Testis (tissue), 3 donors: ENCODE data around the gene ALG1. TPM values are rescaled to one million over a fixed set of nuclear protein-coding genes. Genes with fewer than 3 reads are reported as not detected.

Source experiments
- DNase-seq: peaks from one replicate; pipeline ENCODE4 v3.0.0-alpha.2; 2019
- H3K27ac ChIP-seq, 2 donors: fragments of 200-600 bp; sonication (generic); one replicate each; pipeline ENCODE4 v1.5.1; 2019
- H3K27me3 ChIP-seq: fragments of 200-600 bp; sonication (generic); one replicate; pipeline ENCODE4 v1.5.1; 2019
- H3K36me3 ChIP-seq: fragments of 200-600 bp; sonication (generic); one replicate; pipeline ENCODE4 v1.5.1; 2017; ENCODE audit warnings: low read depth; ENCODE audit errors: missing control alignments
- H3K4me1 ChIP-seq: fragments of 200-600 bp; sonication (generic); one replicate; pipeline ENCODE4 v1.5.1; 2019
- H3K4me3 ChIP-seq, 2 donors: fragments of 200-600 bp; sonication (generic); one replicate each; pipeline ENCODE4 v1.5.1; 2017 to 2019
- H3K9me3 ChIP-seq: fragments of 200-600 bp; sonication (generic); one replicate; pipeline ENCODE4 v1.5.1; 2017
- CTCF ChIP-seq, 3 experiments: fragments of 450-650 bp in 2 of 3; fragments of 200-600 bp in 1 of 3; sonication (generic) in 1 of 3; IDR thresholded peaks; one replicate each; pipeline ENCODE4 v1.5.1; 2016 to 2019; ENCODE audit warnings: antibody characterized with exemption in 3 of 3, mild to moderate bottlenecking in 2 of 3, moderate library complexity in 1 of 3
- POLR2A ChIP-seq: fragments of 450-650 bp; IDR thresholded peaks from one replicate; pipeline ENCODE4 v1.6.1; 2017; ENCODE audit warnings: antibody characterized with exemption, mild to moderate bottlenecking, moderate library complexity
- WGBS, 2 donors: methylation state at CpG; one replicate each; pipeline ENCODE4 v1.1.5; 2018; 5-methylcytosine and 5-hydroxymethylcytosine counted together
- intact Hi-C: fragments of 100-400 bp; cut with DNase I; formaldehyde crosslinking; loops from one replicate; pipeline ENCODE4 v1.15.1; 2023; ENCODE audit warnings: low total_unique reads
- polyA plus RNA-seq: library from polyadenylated mRNA; stranded (reverse); fragments of 350-450 nt; fragmentation: Illumina TruSeq; extraction: RNeasy Lipid Tissue Mini Kit (QIAGEN cat#74804); gene quantifications from one replicate; pipeline ENCODE4 v1.2.3, GENCODE V29; 2014; ENCODE audit warnings: low read depth, low replicate concordance; ENCODE audit not compliant: insufficient read depth
- total RNA-seq, 2 donors: library from RNA; depleted of rRNA; stranded (reverse); fragments of >200 nt; gene quantifications; one replicate each; pipeline ENCODE4 v1.2.3, GENCODE V29; 2016

Gene ALG1
- total and polyA plus RNA-seq, 3 donors from 2014 or later, result 34.3 to 54.3 (median 35.9) TPM

- no peaks in the 10 kb centered on the region for H3K36me3 ChIP-seq
- 90 to 93% methylated on average over 8 of the region's 8 CpGs for WGBS, 2 donors
- H3K27me3 ChIP-seq, result no peaks in the 10 kb centered on the region
- no peaks in the 10 kb centered on the region for H3K9me3 ChIP-seq
- TF ChIP-seq POLR2A, result no peak
- no peak for TF ChIP-seq CTCF (IDR thresholded peaks at IDR 0.05)
- no peak for DNase-seq
- intact Hi-C loops, result no loop called here
- H3K4me3 ChIP-seq, result no peak overlapping the region
- no peaks in the 10 kb centered on the region for H3K4me1 ChIP-seq
- H3K27ac ChIP-seq, result no peak overlapping the region
Measured at GRCh38 chr16:5026664-5027063, 45.0 kb upstream of the ALG1 start.

- Histone ChIP-seq H3K9me3 (no peaks in the 10 kb centered on the region), H3K4me1 (no peaks in the 10 kb centered on the region), H3K27ac (no peak overlapping the region), H3K27me3 (no peaks in the 10 kb centered on the region), H3K4me3 (no peak overlapping the region), H3K36me3 (no peaks in the 10 kb centered on the region)
- no peak for DNase-seq
- intact Hi-C loops, result no loop called here
- no peak for TF ChIP-seq CTCF (IDR thresholded peaks at IDR 0.05)
- TF ChIP-seq POLR2A, result no peak
- WGBS, 2 donors, result 86 to 95% methylated on average over 7 of the region's 7 CpGs
Measured at GRCh38 chr16:5027086-5027485, 44.6 kb upstream of the ALG1 start.

- peaks cover 4% of the 10 kb centered on the region for H3K4me1 ChIP-seq
- no peak overlapping the region for H3K27ac ChIP-seq
- 92 to 96% methylated on average over 5 to 31 of the region's 32 CpGs for WGBS, 2 donors
- H3K4me3 ChIP-seq, result no peak overlapping the region
- no peaks in the 10 kb centered on the region for H3K9me3 ChIP-seq
- no peak for TF ChIP-seq CTCF (IDR thresholded peaks at IDR 0.05)
- no peak for TF ChIP-seq POLR2A
- no peaks in the 10 kb centered on the region for H3K36me3 ChIP-seq
- DNase-seq, result no peak
- intact Hi-C loops, result no loop called here
- H3K27me3 ChIP-seq, result no peaks in the 10 kb centered on the region
Measured at GRCh38 chr16:5027575-5028235, 43.9 kb upstream of the ALG1 start.

GRCh38 chr16:5028950-5029475 is 42.6 kb upstream of the ALG1 start:
- Histone ChIP-seq H3K9me3 (no peaks in the 10 kb centered on the region), H3K27me3 (no peaks in the 10 kb centered on the region), H3K36me3 (no peaks in the 10 kb centered on the region), H3K27ac (no peak overlapping the region), H3K4me1 (peaks cover 7% of the 10 kb centered on the region), H3K4me3 (no peak overlapping the region)
- no peak for DNase-seq
- TF ChIP-seq POLR2A (no peak), CTCF (IDR thresholded peaks at IDR 0.05) (no peak)
- 93 to 94% methylated on average over 14 to 18 of the region's 18 CpGs for WGBS, 2 donors
- intact Hi-C loops, result no loop called here
